CD4-positive, alpha-beta T cell (primary cell): ENCODE data around the gene GSTA1. TPM values are rescaled to one million over a fixed set of nuclear protein-coding genes. Genes with fewer than 3 reads are reported as not detected.
"Not testable (repeated sequence)": the region's sequence is repeated elsewhere in the genome, so short reads cannot be mapped to it uniquely, and the experiment has no call there.

ENCODE experiments used
- ATAC-seq: fragments of 200-7000 bp; cut with Tn5 transposase; one replicate; pipeline ENCODE4 v1.10.0; 2022; ENCODE audit warnings: mild to moderate bottlenecking; ENCODE audit not compliant: poor library complexity
- CTCF ChIA-PET: fragments of 350-600 bp; sonication (Branson Sonifier 250); formaldehyde crosslinking; loops from one replicate; lab custom pipeline; 2021; ENCODE audit warnings: antibody characterized with exemption, inconsistent platforms; lab: Charles Lee
- POLR2A ChIA-PET: fragments of 350-600 bp; sonication (Branson Sonifier 250); formaldehyde crosslinking; loops from one replicate; lab custom pipeline; 2021; ENCODE audit warnings: antibody characterized with exemption, inconsistent platforms; lab: Charles Lee
- DNase-seq, 14 experiments: peaks; one replicate each; pipeline ENCODE4 v3.0.0-alpha.2; 2013 to 2020; ENCODE audit warnings: mixed read lengths in 2 of 14
- H3K27ac ChIP-seq, 2 donors: one replicate each; pipeline versions ENCODE4 v1.5.1 to v1.7.0; 2013; ENCODE audit warnings: low read length in 2 of 2, low read depth in 1 of 2, mild to moderate bottlenecking in 1 of 2
- H3K27me3 ChIP-seq, 2 experiments: 1 replicate in 1 of 2; 2 replicates in 1 of 2; pipeline versions ENCODE4 v1.6.1 to v1.7.0; 2013; ENCODE audit warnings: low read length in 2 of 2, control low read depth in 1 of 2, mild to moderate bottlenecking in 1 of 2, moderate library complexity in 1 of 2; ENCODE audit not compliant: insufficient read depth in 2 of 2, control insufficient read depth in 1 of 2
- H3K36me3 ChIP-seq: one replicate; pipeline ENCODE4 v1.6.1; 2013; ENCODE audit warnings: low read length, control low read depth; ENCODE audit not compliant: insufficient read depth
- H3K4me1 ChIP-seq: one replicate; pipeline ENCODE4 v1.6.1; 2013; ENCODE audit warnings: low read length, control low read depth; ENCODE audit not compliant: insufficient read depth
- H3K4me3 ChIP-seq: one replicate; pipeline ENCODE4 v1.5.1; 2013; ENCODE audit warnings: mild to moderate bottlenecking, low read length, moderate library complexity
- H3K9me3 ChIP-seq, 2 experiments: 1 replicate in 1 of 2; 2 replicates in 1 of 2; pipeline versions ENCODE4 v1.6.1 to v1.7.0; 2013; ENCODE audit warnings: low read length in 2 of 2, mild to moderate bottlenecking in 2 of 2, control low read depth in 1 of 2, moderate library complexity in 1 of 2; ENCODE audit not compliant: control insufficient read depth in 1 of 2, insufficient read depth in 1 of 2
- H3K27ac Mint-ChIP-seq: one replicate; pipeline ENCODE4 v1.8.0; 2020; ENCODE audit warnings: mixed read lengths
- H3K27me3 Mint-ChIP-seq: one replicate; pipeline ENCODE4 v1.8.0; 2021; ENCODE audit warnings: mixed read lengths
- H3K36me3 Mint-ChIP-seq: one replicate; pipeline ENCODE4 v1.8.0; 2021; ENCODE audit warnings: low read depth, mixed read lengths
- H3K4me1 Mint-ChIP-seq: one replicate; pipeline ENCODE4 v1.8.0; 2021; ENCODE audit warnings: low read depth, mixed read lengths
- H3K4me3 Mint-ChIP-seq: one replicate; pipeline ENCODE4 v1.8.0; 2020; ENCODE audit warnings: mild to moderate bottlenecking, mixed read lengths
- H3K9me3 Mint-ChIP-seq: one replicate; pipeline ENCODE4 v1.8.0; 2020; ENCODE audit warnings: mixed read lengths
- intact Hi-C, 2 experiments: fragments of 100-400 bp; cut with DNase I in 1 of 2; cut with micrococcal nuclease in 1 of 2; formaldehyde crosslinking; loops; one replicate each; pipeline versions ENCODE4 v1.15.1 to v1.9.0; 2023 to 2025; cut with DNase I, micrococcal nuclease
- total RNA-seq, 174 experiments: library from RNA in 2 of 174; stranded (reverse) in 2 of 174; gene quantifications; one replicate each; pipeline ENCODE4 v1.2.3 and lab custom pipeline; 2021 to 2026
- TF ChIP-seq, protein P1 (sequence below): fragments of 200-600 bp; IDR thresholded peaks from one replicate; pipeline ENCODE4 v1.8.0; 2022; ENCODE audit warnings: antibody characterized with exemption, mild to moderate bottlenecking

GSTA1 gene
- total RNA-seq, 2 experiments from 2014 or later = not detected

DNA sequence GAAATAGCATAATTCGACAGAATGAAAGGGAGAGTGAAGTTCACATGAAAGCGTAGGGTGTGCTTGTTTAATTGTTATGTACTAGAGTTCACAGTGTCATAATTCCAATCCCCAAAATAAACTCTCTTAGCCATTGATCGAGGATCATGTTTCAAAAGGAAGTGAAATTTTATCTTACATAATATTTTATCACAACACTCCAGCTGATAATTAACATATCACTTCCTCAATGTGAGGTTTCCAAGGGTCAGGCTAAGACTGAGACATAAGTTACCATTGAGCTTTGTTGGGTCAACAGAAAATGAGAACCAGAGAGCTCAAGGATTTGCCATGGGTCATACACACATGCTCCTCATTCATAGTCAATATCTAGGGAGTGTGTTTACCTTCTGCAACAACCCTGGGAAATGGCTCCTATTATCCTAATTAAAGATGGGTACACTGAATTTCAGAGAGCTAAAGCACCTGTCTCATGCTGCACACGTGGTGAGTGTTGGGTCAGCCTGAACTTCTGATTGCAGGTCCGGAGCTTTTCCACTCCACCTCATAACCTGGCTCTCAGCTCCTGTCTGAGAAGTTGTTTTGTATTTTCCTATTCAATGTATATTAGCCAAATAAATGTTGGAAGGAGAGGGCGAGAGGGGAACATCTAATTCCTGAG is 43.4 kb downstream of the GSTA1 start:
- H3K4me3 Mint-ChIP-seq = no peak overlapping the region
- Histone ChIP-seq H3K9me3 (no peaks in the 10 kb centered on the region), H3K27ac (no peak overlapping the region), H3K4me3 (no peak overlapping the region), H3K27me3 (peaks cover 3% of the 10 kb centered on the region in 2 experiments), H3K36me3 (no peaks in the 10 kb centered on the region), H3K4me1 (no peaks in the 10 kb centered on the region)
- CTCF ChIA-PET = no interaction called here
- no peak overlapping the region for H3K27ac Mint-ChIP-seq
- TF ChIP-seq, protein P1, sequence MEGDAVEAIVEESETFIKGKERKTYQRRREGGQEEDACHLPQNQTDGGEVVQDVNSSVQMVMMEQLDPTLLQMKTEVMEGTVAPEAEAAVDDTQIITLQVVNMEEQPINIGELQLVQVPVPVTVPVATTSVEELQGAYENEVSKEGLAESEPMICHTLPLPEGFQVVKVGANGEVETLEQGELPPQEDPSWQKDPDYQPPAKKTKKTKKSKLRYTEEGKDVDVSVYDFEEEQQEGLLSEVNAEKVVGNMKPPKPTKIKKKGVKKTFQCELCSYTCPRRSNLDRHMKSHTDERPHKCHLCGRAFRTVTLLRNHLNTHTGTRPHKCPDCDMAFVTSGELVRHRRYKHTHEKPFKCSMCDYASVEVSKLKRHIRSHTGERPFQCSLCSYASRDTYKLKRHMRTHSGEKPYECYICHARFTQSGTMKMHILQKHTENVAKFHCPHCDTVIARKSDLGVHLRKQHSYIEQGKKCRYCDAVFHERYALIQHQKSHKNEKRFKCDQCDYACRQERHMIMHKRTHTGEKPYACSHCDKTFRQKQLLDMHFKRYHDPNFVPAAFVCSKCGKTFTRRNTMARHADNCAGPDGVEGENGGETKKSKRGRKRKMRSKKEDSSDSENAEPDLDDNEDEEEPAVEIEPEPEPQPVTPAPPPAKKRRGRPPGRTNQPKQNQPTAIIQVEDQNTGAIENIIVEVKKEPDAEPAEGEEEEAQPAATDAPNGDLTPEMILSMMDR = no peak
- DNase-seq (no peak), ATAC-seq (no peak)
- H3K4me1 Mint-ChIP-seq = no peaks in the 10 kb centered on the region
- intact Hi-C loops = no loop called here
- no peaks in the 10 kb centered on the region for H3K9me3 Mint-ChIP-seq
- POLR2A ChIA-PET = no interaction called here
- H3K27me3 Mint-ChIP-seq = peaks cover 57% of the 10 kb centered on the region
- no peaks in the 10 kb centered on the region for H3K36me3 Mint-ChIP-seq

DNA sequence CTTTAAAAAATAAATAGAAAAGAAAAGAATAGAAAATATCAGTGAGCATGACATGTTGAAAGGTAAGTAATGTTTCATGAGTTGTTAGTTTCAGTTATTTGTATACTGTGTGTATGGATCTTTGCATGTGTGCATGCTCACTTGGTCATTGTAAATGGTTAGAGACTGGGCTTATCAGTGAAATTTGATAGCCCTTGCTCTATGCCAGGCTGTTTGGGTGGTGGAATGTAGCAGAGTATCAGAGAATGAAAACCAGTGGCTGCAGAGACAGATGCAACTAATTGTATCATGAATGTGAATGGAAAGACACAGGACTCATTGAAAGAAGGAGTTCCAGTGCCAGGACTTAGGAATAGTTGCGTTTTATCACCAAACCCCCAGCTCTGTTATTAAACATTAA is 44.5 kb downstream of the GSTA1 start:
- no peaks in the 10 kb centered on the region for H3K36me3 Mint-ChIP-seq
- H3K9me3 Mint-ChIP-seq = no peaks in the 10 kb centered on the region
- H3K4me1 Mint-ChIP-seq = no peaks in the 10 kb centered on the region
- ATAC-seq (no peak), DNase-seq (no peak)
- Histone ChIP-seq H3K36me3 (no peaks in the 10 kb centered on the region), H3K27me3 (peaks cover 3% of the 10 kb centered on the region in 2 experiments), H3K4me1 (no peaks in the 10 kb centered on the region), H3K9me3 (no peaks in the 10 kb centered on the region), H3K27ac (no peak overlapping the region), H3K4me3 (no peak overlapping the region)
- CTCF ChIA-PET = interaction anchor here (0.7 kb wide), 1 partner anchor 230 kb away, joined by 3 read pairs; no protein-coding TSS in a partner anchor
- TF ChIP-seq, protein P1 = no peak
- intact Hi-C loops = no loop called here
- POLR2A ChIA-PET = no interaction called here
- H3K27me3 Mint-ChIP-seq = peaks cover 62% of the 10 kb centered on the region
- no peak overlapping the region for H3K4me3 Mint-ChIP-seq
- H3K27ac Mint-ChIP-seq = no peak overlapping the region

DNA sequence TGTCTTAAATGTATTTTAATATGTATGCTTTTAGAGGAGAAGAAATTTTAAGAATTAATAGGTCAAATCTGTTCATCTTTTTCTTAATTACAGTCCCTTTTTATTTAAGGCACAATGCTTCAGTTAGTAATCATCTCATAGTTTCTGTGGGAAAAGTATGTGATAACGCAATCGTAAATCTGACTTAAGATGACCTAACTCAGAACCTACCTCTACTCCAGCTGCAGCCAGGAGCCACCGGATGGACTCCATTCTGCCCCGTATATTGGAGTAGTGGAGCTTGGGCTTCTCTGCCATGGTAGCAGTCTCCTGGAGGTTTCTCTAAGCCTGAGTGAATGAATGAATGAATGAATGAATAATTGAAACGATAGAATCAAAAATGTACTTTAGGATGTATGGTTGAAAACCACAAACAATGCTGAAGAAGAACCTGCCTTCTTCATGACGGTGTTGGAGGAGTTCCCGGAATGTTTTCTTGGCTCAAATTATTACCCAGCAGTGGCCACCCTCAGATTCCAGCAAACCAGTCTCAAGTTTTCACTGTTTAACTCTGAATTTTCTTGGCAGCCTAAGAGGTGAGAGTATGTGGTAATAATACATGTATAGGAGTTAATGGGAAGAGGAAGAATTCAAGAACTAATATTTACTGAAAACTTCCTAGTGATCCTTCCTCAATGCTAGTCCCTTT is 45.8 kb downstream of the GSTA1 start:
- H3K4me1 ChIP-seq, H3K4me3 ChIP-seq, POLR2A ChIA-PET, H3K36me3 Mint-ChIP-seq, ATAC-seq, H3K27me3 ChIP-seq, H3K4me3 Mint-ChIP-seq, H3K9me3 Mint-ChIP-seq, H3K27ac ChIP-seq, H3K9me3 ChIP-seq, H3K4me1 Mint-ChIP-seq, H3K36me3 ChIP-seq, H3K27ac Mint-ChIP-seq, DNase-seq, intact Hi-C loops, CTCF ChIA-PET: not testable (repeated sequence)
- H3K27me3 Mint-ChIP-seq = peaks cover 56% of the 10 kb centered on the region
